Hematopoietic multipotent progenitor cell treated with erythropoietin and hydrocortisone succinate and interleukin-3 and kit ligand, for 15 days (in vitro differentiated cells): ENCODE results near the gene APOL6.
"Not testable (repeated sequence)": the region's sequence is repeated elsewhere in the genome, so short reads cannot be mapped to it uniquely, and the experiment has no call there.

Experiments
- DNase-seq: peaks from one replicate; pipeline ENCODE4 v3.0.0-alpha.2; 2015; ENCODE audit warnings: low spot score

APOL6 gene

DNA sequence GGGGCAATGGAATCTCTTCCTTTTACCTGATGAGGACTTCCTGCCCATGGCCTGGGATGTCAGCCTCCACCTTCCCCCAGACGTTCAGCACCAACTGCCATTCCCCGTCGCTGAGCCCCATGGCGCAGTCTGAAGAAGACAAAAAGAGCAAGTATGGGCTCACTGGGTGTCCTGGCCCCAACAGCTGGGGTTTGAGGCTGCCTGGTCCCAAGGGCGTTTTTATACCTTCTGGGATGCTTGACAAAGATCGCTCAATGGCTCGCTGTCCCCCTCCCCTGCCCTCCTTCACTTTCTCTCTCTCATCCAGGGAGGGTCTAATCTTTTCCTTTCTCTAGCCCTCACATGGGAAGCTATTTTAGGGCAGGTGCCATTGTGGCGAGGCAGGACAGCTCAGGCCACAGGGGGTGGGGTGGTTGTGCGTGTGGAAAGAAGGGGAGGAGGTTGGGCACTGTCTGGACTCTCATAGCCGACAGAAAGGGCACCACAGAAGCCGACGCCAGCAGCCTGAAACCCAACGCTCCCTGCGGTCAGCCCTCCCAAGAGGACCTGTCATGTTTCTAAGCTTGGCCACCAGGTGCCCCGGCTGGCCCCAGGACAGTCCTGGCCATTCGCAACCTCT lies 31.0 kb upstream of the APOL6 start, which contains the start of gene MB:
TSS of gene MB (minus strand) at position 193 of the 619 bp plus-strand sequence. CDS start at position 121, 72 bp downstream.
- no peak for DNase-seq

DNA sequence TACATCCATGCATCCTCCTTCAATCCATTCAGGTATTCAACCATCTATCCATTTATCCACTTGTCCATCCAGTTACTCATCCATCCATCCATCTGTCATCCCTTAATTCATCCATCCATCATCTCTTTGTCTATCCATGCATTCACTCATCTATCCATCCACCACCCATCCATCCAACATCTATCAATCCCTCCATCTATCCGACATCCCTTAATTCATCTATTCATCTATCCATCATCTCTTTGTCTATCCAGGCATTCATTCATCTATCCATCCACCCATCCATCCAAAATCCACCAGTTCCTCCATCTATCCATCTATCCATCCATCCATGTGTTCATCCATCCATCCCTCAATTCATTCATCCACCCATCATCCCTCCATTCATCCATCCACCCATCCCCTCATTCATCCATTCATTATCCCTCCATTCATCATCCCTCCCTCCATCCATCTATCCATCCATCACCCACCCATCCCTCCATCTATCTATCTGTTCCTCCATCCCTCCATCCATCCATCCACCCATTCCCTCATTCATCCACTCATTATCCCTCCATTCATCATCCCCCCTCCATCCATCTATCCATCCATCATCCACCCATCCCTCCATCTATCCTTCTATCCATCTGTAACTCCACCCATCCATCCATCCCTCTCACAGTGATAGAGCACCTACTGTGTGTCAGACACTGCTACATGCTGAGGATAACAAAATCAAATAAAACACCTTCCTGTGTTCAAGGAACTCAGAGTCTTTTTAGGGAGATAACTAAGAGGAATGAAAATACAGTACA lies 29.6 kb upstream of the APOL6 start:
- DNase-seq = no peak

- DNase-seq = no peak
Observed at GRCh38 chr22:35619336-35620094, 28.7 kb upstream of the APOL6 start.

- no peak for DNase-seq
Observed at GRCh38 chr22:35620624-35621251, 27.5 kb upstream of the APOL6 start.

DNA sequence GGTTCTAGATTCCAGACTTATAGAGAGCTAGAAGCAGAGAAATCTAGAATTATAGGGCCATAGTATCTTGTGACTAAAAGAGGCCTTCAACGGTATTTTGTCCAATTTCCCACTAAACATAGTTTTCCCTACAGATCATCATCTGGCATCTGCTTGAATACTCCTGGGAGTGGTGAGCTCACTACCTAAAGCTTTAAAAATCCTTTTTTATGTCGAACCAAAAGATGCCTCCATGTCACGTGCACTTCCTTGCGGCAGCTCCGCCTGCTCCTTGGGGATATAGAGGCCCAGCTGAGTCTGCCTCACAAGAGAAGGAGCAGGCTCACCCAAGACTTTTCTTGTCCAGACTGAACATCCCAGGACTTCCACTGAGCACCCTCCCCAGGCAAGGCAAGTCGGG lies 26.8 kb upstream of the APOL6 start:
- DNase-seq = no peak

GRCh38 chr22:35622191-35622913 lies 25.9 kb upstream of the APOL6 start:
- DNase-seq = no peak

DNA sequence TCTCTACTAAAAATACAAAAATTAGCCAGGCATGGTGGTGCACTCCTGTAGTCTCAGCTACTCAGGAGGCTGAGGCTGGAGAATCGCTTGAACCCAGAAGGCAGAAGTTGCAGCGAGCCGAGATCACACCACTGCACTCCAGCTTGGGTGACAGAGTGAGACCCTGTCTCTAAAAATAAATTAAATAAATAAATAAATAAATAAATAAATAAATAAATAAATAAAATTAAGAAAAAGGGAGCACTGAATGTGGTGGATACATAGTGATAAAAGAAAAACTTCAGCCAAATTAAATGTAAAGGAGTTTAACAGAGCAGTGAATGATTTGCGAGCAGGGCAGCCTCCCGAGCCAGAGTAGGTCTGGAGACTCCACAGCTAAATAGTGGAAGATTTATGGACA lies 24.4 kb upstream of the APOL6 start:
- not testable (repeated sequence) for DNase-seq

DNA sequence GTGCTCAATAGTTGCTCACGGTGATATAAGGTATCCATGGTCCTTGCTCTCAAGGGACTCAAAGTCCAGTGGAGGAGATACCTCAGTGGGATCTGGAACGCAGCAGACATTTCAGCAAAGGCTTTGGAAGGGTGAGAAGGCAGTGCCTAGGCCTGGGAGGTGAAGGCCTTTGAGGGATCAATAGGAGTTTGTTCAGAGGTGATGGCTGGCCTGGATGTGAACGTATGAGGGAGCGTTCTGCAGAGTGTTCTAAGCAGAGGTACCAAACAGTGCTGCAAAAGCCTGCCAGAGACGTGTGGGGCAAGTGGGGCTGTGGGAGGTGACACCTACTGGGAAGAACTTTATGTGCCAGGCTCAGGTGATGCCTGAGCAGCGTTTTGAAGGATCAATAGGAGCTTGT lies 23.7 kb upstream of the APOL6 start:
- no peak for DNase-seq

DNA sequence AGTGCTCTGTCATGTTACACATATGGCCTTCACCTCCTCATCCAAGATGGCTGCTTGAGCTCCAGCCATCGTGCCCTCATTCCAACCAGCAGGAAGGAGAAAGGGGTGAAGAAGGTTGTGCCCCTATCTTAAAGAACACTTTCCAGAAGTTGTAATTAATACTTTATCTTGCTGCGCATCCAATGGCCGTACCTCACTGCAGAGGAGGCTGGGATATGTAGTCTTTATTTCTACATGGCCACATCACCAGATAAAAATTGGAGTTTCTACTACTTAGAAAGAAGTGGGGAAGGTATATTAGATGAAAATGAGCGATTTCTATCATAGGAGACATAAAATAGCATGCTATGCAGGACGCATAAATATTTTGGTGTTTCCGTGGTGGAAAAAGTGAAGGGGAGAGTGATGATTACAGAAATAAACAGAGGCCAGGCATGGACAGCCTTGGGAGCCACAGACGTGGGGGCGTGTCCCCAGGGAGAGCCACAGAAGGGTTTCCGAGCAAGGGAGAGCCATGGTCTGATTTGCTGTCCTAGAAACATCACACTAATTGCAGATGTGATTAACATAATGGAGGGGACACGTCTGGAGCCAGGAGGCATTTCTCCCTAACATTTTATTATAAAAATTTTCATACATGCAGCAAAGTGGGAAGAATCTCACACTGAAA lies 22.3 kb upstream of the APOL6 start:
- no peak for DNase-seq

DNA sequence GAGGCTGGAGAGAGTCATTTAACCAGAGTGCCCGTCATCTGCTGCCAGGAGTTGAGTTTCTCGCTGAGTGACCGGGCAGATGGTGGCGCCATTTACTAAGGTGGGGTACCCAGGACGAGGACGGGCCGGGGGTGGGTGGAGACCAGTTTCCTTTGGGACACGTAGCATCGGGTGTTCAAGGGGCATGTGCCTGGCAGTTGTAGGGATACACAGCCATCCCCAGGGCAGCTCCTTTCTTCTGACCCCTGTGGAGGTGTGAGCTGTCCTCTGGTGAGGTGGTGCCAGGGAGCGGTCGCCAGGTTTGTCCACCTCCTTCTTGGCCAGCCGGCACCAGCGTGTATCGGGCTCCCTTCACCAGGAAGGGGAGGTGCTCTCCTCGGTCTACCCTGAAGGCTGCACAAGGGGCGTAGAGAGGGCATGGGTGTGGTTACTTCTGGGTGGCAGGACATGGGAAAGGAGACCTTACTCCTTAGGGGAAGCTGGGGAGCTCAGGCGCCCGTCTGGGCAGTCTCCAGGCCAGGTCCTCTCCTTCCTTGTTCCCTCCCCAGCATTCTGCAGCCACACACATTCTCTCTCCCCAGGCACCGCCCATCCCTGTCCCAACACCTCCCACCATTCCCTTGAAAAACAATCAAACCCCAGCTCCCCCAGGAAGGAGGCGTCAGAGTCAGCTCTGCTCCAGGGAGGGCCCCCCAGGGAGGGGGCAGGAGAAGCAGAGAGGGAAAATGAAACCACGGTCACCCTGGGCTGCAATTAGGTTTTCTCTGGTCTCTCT lies 20.8 kb upstream of the APOL6 start:
- no peak for DNase-seq

DNA sequence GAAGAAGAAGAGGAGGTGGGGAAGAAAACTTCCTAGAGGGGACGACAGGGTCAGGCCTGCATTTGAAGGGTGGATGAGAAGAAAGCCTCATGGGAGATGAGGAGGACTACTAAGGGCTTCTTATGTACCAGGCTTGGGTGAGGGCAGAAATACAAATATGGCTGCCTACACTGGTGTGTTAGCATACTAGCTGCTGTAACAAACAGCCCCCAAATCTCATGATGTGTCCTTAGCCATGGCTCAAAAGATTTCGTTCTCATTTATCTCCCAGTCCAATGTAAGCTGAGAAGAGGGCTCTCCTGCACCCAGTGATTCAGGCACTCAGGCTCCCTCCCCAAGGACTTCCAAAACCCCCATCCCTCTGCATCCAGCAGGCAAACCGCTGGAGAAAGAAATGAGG lies 19.5 kb upstream of the APOL6 start:
- DNase-seq = no peak

DNA sequence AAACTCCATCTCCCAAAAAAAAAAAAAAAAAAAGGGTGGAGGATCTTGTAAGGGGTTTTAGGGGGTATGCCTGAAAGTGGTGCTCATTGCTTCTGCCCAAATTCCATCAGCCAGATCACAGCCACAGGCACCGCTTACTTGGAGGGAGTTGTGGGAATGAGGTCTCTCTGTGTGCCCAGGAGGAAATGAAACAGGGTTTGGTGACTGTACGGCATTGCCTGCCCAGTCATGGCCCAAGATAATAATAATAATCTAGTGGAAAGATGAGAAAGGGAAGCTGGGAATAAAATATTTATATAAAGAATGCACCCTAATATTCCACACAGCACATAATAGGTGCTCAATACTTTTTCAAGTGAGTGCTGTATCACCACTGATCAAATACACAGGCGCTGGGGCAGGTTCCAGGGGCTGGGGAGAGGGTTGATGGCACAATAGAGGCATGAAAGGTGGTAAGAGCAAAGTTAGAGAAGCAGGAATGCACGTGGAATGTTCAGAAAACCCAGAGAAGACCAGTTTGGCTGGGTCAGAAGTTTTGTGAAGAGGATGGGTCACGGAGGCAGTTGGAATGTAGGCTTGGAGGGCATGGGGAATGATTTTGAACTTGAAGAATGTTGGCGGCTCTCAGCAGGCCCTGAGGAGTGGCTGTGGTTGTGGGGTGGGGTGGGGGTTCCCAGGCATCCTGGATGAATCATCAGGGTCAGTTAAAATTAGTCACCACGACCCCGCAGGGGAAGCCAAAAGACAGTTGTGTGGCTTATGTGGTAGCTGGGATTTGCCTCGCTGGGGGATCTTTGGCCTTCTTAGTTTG lies 18.6 kb upstream of the APOL6 start:
- no peak for DNase-seq

GRCh38 chr22:35630387-35630793 lies 17.9 kb upstream of the APOL6 start:
- no peak for DNase-seq

GRCh38 chr22:35630891-35631290 lies 17.4 kb upstream of the APOL6 start:
- no peak for DNase-seq

- peak; percentile 38 for DNase-seq
Observed at GRCh38 chr22:35631597-35631996, 16.6 kb upstream of the APOL6 start.

- DNase-seq = no peak
Observed at GRCh38 chr22:35632935-35633334, 15.3 kb upstream of the APOL6 start.

DNA sequence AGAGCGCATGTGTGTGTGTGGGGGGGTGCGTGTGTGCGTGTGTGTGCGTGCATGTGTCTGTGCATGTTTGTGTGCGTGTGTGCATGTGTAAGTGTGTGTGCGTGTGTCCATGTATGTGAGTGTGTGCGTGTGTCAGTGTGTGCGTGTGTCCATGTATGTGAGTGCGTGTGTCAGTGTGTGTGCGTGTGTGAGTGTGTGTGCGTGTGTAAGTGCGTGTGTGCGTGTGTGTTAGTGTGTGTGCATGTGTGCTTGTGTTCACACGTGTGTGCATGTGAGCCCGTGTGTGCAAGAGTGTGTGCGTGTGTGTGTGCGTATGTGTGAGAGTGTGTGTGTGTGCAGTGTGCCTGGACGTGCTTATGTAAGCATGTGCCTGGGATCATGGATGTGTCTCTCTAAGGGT lies 14.7 kb upstream of the APOL6 start:
- no peak for DNase-seq

- no peak for DNase-seq
Observed at GRCh38 chr22:35634015-35634414, 14.2 kb upstream of the APOL6 start.

DNA sequence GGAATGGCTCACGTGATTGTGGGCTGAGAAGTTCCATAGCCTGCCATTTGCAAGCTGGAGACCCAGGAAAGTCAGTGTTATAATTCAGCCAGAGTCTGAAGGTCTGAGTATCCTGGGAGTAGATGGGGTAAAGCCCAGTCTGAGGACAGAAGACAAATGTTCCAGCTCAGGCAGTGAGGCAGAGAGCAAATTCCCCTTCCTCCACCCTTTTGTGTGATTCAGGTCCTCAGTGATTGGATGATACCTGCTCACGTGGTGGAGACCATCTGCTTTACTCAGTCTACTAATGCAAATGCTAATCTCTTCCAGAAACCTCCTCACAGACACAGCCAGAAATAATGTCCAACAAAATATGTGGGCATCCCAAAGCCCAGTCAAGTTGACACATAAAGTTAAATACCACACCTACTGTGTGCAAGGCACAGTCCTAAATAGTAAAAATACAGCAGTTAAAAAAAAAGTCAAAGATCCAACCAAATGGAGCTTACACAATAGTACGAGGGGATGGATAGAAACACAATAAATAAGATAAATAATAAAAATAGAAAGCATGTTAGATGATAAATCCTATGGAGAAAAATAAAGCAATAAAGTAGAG lies 13.2 kb upstream of the APOL6 start:
- no peak for DNase-seq
